HEK293 (cell line): ENCODE data around the gene DSTN.

Experiments used
- CTCF ChIA-PET: fragments of 350-600 bp; formaldehyde crosslinking; extraction: SDS; loops from one replicate; lab custom pipeline; 2021; ENCODE audit warnings: antibody characterized with exemption; lab: Yijun Ruan, JAX
- POLR2A ChIA-PET: fragments of 300-600 bp; formaldehyde crosslinking; extraction: SDS; loops from one replicate; lab custom pipeline; 2020; ENCODE audit warnings: antibody characterized with exemption, inconsistent platforms; lab: Yijun Ruan, JAX
- H3K27ac ChIP-seq: fragments of 200-500 bp; sonication (Bioruptor generic); 2 replicates; pipeline ENCODE4 v1.5.1; 2014; ENCODE audit warnings: low read depth, low read length, control low read depth, inconsistent platforms; ENCODE audit errors: extremely low read depth
- H3K36me3 ChIP-seq, 2 experiments: fragments of 200-500 bp in 1 of 2; sonication (Bioruptor generic) in 1 of 2; 1 replicate in 1 of 2; 2 replicates in 1 of 2; pipeline ENCODE4 v1.5.1; 2014 to 2017; ENCODE audit warnings: inconsistent platforms in 2 of 2, low read length in 2 of 2; ENCODE audit not compliant: control insufficient read depth in 2 of 2, insufficient read depth in 1 of 2
- H3K4me1 ChIP-seq: fragments of 200-500 bp; sonication (Bioruptor generic); 2 replicates; pipeline ENCODE4 v1.5.1; 2014; ENCODE audit warnings: mild to moderate bottlenecking, low read length, inconsistent platforms; ENCODE audit not compliant: control insufficient read depth, insufficient read depth
- H3K4me3 ChIP-seq: 2 replicates; pipeline ENCODE4 v1.5.1; 2011; ENCODE audit warnings: low read depth, mild to moderate bottlenecking, control low read depth, low read length, moderate library complexity
- H3K9me3 ChIP-seq: fragments of 200-500 bp; sonication (Bioruptor generic); 2 replicates; pipeline ENCODE4 v1.5.1; 2014; ENCODE audit warnings: low read depth, low read length, inconsistent platforms; ENCODE audit not compliant: control insufficient read depth, insufficient read depth
- GFI1B ChIP-seq: fragments of 450-650 bp; formaldehyde crosslinking; IDR thresholded peaks from 2 replicates; pipeline ENCODE4 v1.5.1; 2016; ENCODE audit warnings: missing biosample characterization, missing genetic modification characterization
- GLI4 ChIP-seq: fragments of 450-650 bp; formaldehyde crosslinking; IDR thresholded peaks from 2 replicates; pipeline ENCODE4 v1.5.1; 2016; ENCODE audit warnings: missing biosample characterization, missing genetic modification characterization
- KLF9 ChIP-seq: fragments of 450-650 bp; formaldehyde crosslinking; IDR thresholded peaks from 2 replicates; pipeline ENCODE4 v1.5.1; 2016; ENCODE audit warnings: missing biosample characterization, missing genetic modification characterization, low read depth
- MEIS1 ChIP-seq: sonication (generic); formaldehyde crosslinking; IDR thresholded peaks from 2 replicates; pipeline ENCODE4 v1.8.1; 2022; ENCODE audit warnings: missing genetic modification reagents, mild to moderate bottlenecking, borderline replicate concordance
- MYNN ChIP-seq: fragments of 450-650 bp; formaldehyde crosslinking; IDR thresholded peaks from 2 replicates; pipeline ENCODE4 v1.5.1; 2016; ENCODE audit warnings: missing biosample characterization, missing genetic modification characterization, borderline replicate concordance
- TCF7L2 ChIP-seq: IDR thresholded peaks from 2 replicates; pipeline ENCODE4 v1.6.1; 2011; ENCODE audit warnings: low read depth, mild to moderate bottlenecking, inconsistent platforms, low read length, moderate library complexity, borderline replicate concordance
- YY2 ChIP-seq: fragments of 450-650 bp; formaldehyde crosslinking; IDR thresholded peaks from 2 replicates; pipeline ENCODE4 v1.5.1; 2016; ENCODE audit warnings: missing biosample characterization, missing genetic modification characterization
- ZBTB10 ChIP-seq: fragments of 450-650 bp; formaldehyde crosslinking; IDR thresholded peaks from 2 replicates; pipeline ENCODE4 v1.5.1; 2016; ENCODE audit warnings: missing biosample characterization, missing genetic modification characterization
- ZBTB7A ChIP-seq: fragments of 450-650 bp; formaldehyde crosslinking; IDR thresholded peaks from 2 replicates; pipeline ENCODE4 v1.5.1; 2016; ENCODE audit warnings: low read depth, missing biosample characterization, missing genetic modification characterization
- ZNF112 ChIP-seq: fragments of 450-650 bp; formaldehyde crosslinking; IDR thresholded peaks from 2 replicates; pipeline ENCODE4 v1.5.0; 2017; ENCODE audit warnings: missing biosample characterization, missing genetic modification characterization
- ZNF133 ChIP-seq: fragments of 450-650 bp; formaldehyde crosslinking; IDR thresholded peaks from 2 replicates; pipeline ENCODE4 v1.5.1; 2016; ENCODE audit warnings: missing biosample characterization, missing genetic modification characterization
- ZNF140 ChIP-seq: fragments of 450-650 bp; formaldehyde crosslinking; IDR thresholded peaks from 2 replicates; pipeline ENCODE4 v1.5.1; 2016; ENCODE audit warnings: missing biosample characterization, missing genetic modification characterization
- ZNF155 ChIP-seq: fragments of 450-650 bp; formaldehyde crosslinking; IDR thresholded peaks from 2 replicates; pipeline ENCODE4 v1.5.1; 2016; ENCODE audit warnings: missing biosample characterization, missing genetic modification characterization
- ZNF23 ChIP-seq: fragments of 450-650 bp; formaldehyde crosslinking; IDR thresholded peaks from 2 replicates; pipeline ENCODE4 v1.5.1; 2016; ENCODE audit warnings: missing biosample characterization, missing genetic modification characterization, borderline replicate concordance
- ZNF335 ChIP-seq: fragments of 450-650 bp; formaldehyde crosslinking; conservative IDR thresholded peaks from 2 replicates; pipeline ENCODE4 v1.5.1; 2016; ENCODE audit warnings: missing biosample characterization, missing genetic modification characterization
- ZNF530 ChIP-seq: fragments of 450-650 bp; formaldehyde crosslinking; IDR thresholded peaks from 2 replicates; pipeline ENCODE4 v1.5.1; 2016; ENCODE audit warnings: low read depth, missing biosample characterization, missing genetic modification characterization
- ZNF561 ChIP-seq: fragments of 450-650 bp; IDR thresholded peaks from 2 replicates; pipeline ENCODE4 v1.5.1; 2018; ENCODE audit warnings: missing biosample characterization, missing genetic modification characterization, borderline replicate concordance
- ZNF610 ChIP-seq: fragments of 450-650 bp; formaldehyde crosslinking; IDR thresholded peaks from 2 replicates; pipeline ENCODE4 v1.5.1; 2016; ENCODE audit warnings: missing biosample characterization, missing genetic modification characterization, borderline replicate concordance
- ZNF670 ChIP-seq: fragments of 450-650 bp; formaldehyde crosslinking; IDR thresholded peaks from 2 replicates; pipeline ENCODE4 v1.5.1; 2016; ENCODE audit warnings: missing biosample characterization, missing genetic modification characterization, low read depth
- ZNF76 ChIP-seq: fragments of 450-650 bp; formaldehyde crosslinking; IDR thresholded peaks from 2 replicates; pipeline ENCODE4; 2016; ENCODE audit warnings: low read depth, missing biosample characterization, missing genetic modification characterization, borderline replicate concordance
- ZNF768 ChIP-seq: fragments of 450-650 bp; formaldehyde crosslinking; IDR thresholded peaks from 2 replicates; pipeline ENCODE4 v1.5.1; 2018; ENCODE audit warnings: missing biosample characterization, mild to moderate bottlenecking, missing genetic modification characterization
- ZNF792 ChIP-seq: fragments of 450-650 bp; formaldehyde crosslinking; IDR thresholded peaks from 2 replicates; pipeline ENCODE4 v1.5.1; 2016; ENCODE audit warnings: missing biosample characterization, missing genetic modification characterization
- ZNF830 ChIP-seq: fragments of 450-650 bp; IDR thresholded peaks from 2 replicates; pipeline ENCODE4 v1.5.0; 2018; ENCODE audit warnings: missing biosample characterization, missing genetic modification characterization, low read depth, mild to moderate bottlenecking, moderate library complexity
- TF ChIP-seq, protein P1 (sequence below): fragments of 450-650 bp; IDR thresholded peaks from 2 replicates; pipeline ENCODE4 v1.5.1; 2018; ENCODE audit warnings: missing biosample characterization, missing genetic modification characterization
- TF ChIP-seq, protein P2 (sequence below): fragments of 450-650 bp; formaldehyde crosslinking; conservative IDR thresholded peaks from 2 replicates; pipeline ENCODE4 v1.5.1; 2016; ENCODE audit warnings: low read depth, missing biosample characterization, missing genetic modification characterization

Gene DSTN

DNA sequence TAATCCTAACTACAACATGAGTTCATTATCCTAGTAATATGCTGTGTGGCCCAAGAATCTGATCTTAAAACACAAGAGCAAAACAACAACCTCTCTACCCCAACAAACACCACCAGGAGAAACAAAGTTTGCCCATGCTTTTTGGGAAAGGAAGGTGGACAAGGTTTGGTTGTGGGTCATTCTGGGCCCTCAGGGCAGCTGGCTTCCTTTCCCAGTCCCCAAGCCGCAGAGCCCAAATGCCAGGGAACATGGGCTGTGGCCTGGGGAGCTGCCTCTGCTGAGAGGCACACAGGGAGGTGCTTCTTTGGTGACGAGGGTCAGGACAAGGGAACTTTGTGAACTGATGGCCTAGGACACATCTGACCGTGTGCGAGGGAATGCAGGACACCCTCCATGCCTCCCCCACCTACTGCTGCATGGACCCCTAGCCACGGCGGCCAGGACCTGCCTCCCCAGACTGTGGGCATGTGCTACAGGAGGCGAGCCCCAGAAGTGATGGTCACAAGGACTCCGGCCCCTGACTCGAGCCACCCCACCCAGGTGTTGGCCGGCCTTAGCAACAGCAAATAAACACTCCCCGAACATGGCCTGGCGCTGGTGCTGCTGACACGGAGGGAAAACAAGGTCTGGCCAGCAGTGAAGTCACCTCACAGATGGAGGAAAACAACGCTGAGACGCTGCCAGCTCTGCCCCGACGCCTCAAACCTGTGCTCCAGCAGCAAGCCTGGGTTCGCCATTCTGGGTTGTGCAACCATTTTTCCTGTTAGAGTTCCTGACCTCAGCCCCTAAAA is 56.5 kb downstream of the DSTN start:
- H3K4me1 ChIP-seq: no peaks in the 10 kb centered on the region
- peaks cover 3 to 93% of the 10 kb centered on the region in 2 experiments; a peak in 2 of 3 replicates for H3K36me3 ChIP-seq
- H3K27ac ChIP-seq: no peak overlapping the region
- no peak overlapping the region for H3K4me3 ChIP-seq
- POLR2A ChIA-PET: no interaction called here
- CTCF ChIA-PET: no interaction called here
- H3K9me3 ChIP-seq: no peaks in the 10 kb centered on the region
- TF ChIP-seq ZNF530 (tag by site-specific recombination) (no peak), ZNF155 (no peak), GFI1B (tag by site-specific recombination) (no peak), ZNF830 (tag by site-specific recombination) (no peak), ZNF23 (tag by site-specific recombination) (no peak), ZNF133 (tag by site-specific recombination) (no peak), GLI4 (tag by site-specific recombination) (no peak), ZNF610 (tag by site-specific recombination) (no peak), MEIS1 (CRISPR knock-in tag) (no peak), ZBTB10 (tag by site-specific recombination) (no peak), MYNN (no peak), ZNF335 (no peak), ZBTB7A (tag by site-specific recombination) (no peak), ZNF792 (tag by site-specific recombination) (no peak), YY2 (tag by site-specific recombination) (no peak), ZNF112 (tag by site-specific recombination) (no peak), ZNF561 (tag by site-specific recombination) (no peak), TCF7L2 (no peak), ZNF140 (tag by site-specific recombination) (no peak), ZNF76 (tag by site-specific recombination) (no peak)

GRCh38 chr20:17627101-17627955 is 57.5 kb downstream of the DSTN start:
- Histone ChIP-seq H3K4me3 (no peak overlapping the region), H3K9me3 (no peaks in the 10 kb centered on the region), H3K4me1 (no peaks in the 10 kb centered on the region), H3K27ac (no peak overlapping the region), H3K36me3 (peaks cover 3 to 93% of the 10 kb centered on the region in 2 experiments; a peak in 2 of 3 replicates)
- ChIA-PET POLR2A (no interaction called here), CTCF (interaction anchor here (1.2 kb wide), 1 partner anchor 92 kb away, joined by 3 read pairs; no protein-coding TSS in a partner anchor)
- TF ChIP-seq ZBTB7A (tag by site-specific recombination) (no peak), KLF9 (no peak), ZNF768 (tag by site-specific recombination) (no peak), ZNF670 (no peak)
- TF ChIP-seq, protein P1, sequence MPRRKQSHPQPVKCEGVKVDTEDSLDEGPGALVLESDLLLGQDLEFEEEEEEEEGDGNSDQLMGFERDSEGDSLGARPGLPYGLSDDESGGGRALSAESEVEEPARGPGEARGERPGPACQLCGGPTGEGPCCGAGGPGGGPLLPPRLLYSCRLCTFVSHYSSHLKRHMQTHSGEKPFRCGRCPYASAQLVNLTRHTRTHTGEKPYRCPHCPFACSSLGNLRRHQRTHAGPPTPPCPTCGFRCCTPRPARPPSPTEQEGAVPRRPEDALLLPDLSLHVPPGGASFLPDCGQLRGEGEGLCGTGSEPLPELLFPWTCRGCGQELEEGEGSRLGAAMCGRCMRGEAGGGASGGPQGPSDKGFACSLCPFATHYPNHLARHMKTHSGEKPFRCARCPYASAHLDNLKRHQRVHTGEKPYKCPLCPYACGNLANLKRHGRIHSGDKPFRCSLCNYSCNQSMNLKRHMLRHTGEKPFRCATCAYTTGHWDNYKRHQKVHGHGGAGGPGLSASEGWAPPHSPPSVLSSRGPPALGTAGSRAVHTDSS (tag by site-specific recombination): no peak
- TF ChIP-seq, protein P2, sequence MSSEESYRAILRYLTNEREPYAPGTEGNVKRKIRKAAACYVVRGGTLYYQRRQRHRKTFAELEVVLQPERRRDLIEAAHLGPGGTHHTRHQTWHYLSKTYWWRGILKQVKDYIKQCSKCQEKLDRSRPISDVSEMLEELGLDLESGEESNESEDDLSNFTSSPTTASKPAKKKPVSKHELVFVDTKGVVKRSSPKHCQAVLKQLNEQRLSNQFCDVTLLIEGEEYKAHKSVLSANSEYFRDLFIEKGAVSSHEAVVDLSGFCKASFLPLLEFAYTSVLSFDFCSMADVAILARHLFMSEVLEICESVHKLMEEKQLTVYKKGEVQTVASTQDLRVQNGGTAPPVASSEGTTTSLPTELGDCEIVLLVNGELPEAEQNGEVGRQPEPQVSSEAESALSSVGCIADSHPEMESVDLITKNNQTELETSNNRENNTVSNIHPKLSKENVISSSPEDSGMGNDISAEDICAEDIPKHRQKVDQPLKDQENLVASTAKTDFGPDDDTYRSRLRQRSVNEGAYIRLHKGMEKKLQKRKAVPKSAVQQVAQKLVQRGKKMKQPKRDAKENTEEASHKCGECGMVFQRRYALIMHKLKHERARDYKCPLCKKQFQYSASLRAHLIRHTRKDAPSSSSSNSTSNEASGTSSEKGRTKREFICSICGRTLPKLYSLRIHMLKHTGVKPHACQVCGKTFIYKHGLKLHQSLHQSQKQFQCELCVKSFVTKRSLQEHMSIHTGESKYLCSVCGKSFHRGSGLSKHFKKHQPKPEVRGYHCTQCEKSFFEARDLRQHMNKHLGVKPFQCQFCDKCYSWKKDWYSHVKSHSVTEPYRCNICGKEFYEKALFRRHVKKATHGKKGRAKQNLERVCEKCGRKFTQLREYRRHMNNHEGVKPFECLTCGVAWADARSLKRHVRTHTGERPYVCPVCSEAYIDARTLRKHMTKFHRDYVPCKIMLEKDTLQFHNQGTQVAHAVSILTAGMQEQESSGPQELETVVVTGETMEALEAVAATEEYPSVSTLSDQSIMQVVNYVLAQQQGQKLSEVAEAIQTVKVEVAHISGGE: no peak
